Prostate gland (tissue), 2 donors: ENCODE results near the gene CDH5. TPM values are rescaled to one million over a fixed set of nuclear protein-coding genes. Genes with fewer than 3 reads are reported as not detected.

Source experiments
- DNase-seq: peaks from one replicate; pipeline ENCODE4 v3.0.0-alpha.2; 2019; ENCODE audit warnings: low spot score
- H3K27ac ChIP-seq, 2 donors: fragments of 200-600 bp; sonication (generic); 2 replicates each; pipeline ENCODE4 v1.5.1; 2017 to 2019
- H3K27me3 ChIP-seq: fragments of 200-600 bp; sonication (generic); replicated peaks from 2 replicates; pipeline ENCODE4 v1.5.1; 2019; ENCODE audit not compliant: insufficient read depth
- H3K36me3 ChIP-seq, 2 donors: fragments of 200-600 bp; sonication (generic); 1 replicate in 1 of 2; 2 replicates in 1 of 2; pipeline versions ENCODE4 v1.5.1 to v1.8.1; 2017 to 2019
- H3K4me1 ChIP-seq: fragments of 200-600 bp; sonication (generic); replicated peaks from 2 replicates; pipeline ENCODE4 v1.5.1; 2019
- H3K4me3 ChIP-seq, 2 donors: fragments of 200-600 bp; sonication (generic); 2 replicates each; pipeline ENCODE4 v1.5.1; 2017 to 2019
- H3K9me3 ChIP-seq: fragments of 200-600 bp; sonication (generic); 2 replicates; pipeline ENCODE4 v1.5.1; 2017
- POLR2A ChIP-seq: fragments of 450-650 bp; IDR thresholded peaks from one replicate; pipeline ENCODE4 v1.6.1; 2016; ENCODE audit warnings: antibody characterized with exemption, mild to moderate bottlenecking
- POLR2AphosphoS5 ChIP-seq: sonication (generic); formaldehyde crosslinking; IDR thresholded peaks from one replicate; pipeline ENCODE4 v1.6.1; 2017; ENCODE audit warnings: antibody characterized with exemption
- WGBS: methylation state at CpG from one replicate; pipeline ENCODE4 v1.1.5; 2018; 5-methylcytosine and 5-hydroxymethylcytosine counted together
- intact Hi-C: fragments of 100-400 bp; cut with DNase I; formaldehyde crosslinking; loops from one replicate; pipeline ENCODE4 v1.14.2; 2022
- total RNA-seq, 2 donors: library from RNA; depleted of rRNA; stranded (reverse); fragments of >200 nt; gene quantifications; one replicate each; pipeline ENCODE4 v1.1.0, GENCODE V29; 2016
- TF ChIP-seq, protein P1 (sequence below), 4 experiments: fragments of 200-600 bp in 2 of 4; fragments of 450-650 bp in 2 of 4; sonication (generic) in 2 of 4; IDR thresholded peaks; 1 replicate in 3 of 4; 2 replicates in 1 of 4; pipeline ENCODE4 v1.5.1; 2016 to 2019; ENCODE audit warnings: antibody characterized with exemption in 4 of 4, mild to moderate bottlenecking in 2 of 4, moderate library complexity in 2 of 4

CDH5 gene
- total RNA-seq, 2 donors from 2014 or later, result 8.0 to 20.8 TPM

DNA sequence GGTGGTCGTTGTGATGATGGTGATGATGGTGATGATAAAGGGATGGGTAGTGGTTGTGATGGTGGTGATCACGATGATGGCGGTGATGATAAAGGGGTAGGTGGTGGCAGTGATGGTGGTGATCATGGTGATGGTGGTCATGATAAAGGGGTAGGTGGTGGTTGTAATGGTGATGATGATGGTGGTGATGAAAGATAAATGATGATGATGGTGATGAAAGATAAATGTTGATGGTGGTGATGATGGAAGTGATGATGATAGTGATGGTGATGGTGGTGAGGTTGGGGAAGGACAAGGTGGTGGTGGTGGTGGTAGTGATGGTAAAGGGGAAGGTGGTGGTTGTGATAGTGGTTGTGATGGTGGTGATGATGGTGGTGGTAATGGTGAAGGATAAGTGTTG is 13.9 kb downstream of the CDH5 start:
- Histone ChIP-seq H3K27me3 (no peaks in the 10 kb centered on the region), H3K4me3 (no peak overlapping the region), H3K9me3 (no peaks in the 10 kb centered on the region), H3K36me3 (no peaks in the 10 kb centered on the region), H3K4me1 (no peaks in the 10 kb centered on the region), H3K27ac (no peak overlapping the region)
- WGBS, result 59% methylated on average over 3 of the region's 3 CpGs
- intact Hi-C loops, result no loop called here
- TF ChIP-seq, protein P1, sequence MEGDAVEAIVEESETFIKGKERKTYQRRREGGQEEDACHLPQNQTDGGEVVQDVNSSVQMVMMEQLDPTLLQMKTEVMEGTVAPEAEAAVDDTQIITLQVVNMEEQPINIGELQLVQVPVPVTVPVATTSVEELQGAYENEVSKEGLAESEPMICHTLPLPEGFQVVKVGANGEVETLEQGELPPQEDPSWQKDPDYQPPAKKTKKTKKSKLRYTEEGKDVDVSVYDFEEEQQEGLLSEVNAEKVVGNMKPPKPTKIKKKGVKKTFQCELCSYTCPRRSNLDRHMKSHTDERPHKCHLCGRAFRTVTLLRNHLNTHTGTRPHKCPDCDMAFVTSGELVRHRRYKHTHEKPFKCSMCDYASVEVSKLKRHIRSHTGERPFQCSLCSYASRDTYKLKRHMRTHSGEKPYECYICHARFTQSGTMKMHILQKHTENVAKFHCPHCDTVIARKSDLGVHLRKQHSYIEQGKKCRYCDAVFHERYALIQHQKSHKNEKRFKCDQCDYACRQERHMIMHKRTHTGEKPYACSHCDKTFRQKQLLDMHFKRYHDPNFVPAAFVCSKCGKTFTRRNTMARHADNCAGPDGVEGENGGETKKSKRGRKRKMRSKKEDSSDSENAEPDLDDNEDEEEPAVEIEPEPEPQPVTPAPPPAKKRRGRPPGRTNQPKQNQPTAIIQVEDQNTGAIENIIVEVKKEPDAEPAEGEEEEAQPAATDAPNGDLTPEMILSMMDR (IDR thresholded peaks at IDR 0.05), result no peak
- no peak for TF ChIP-seq POLR2AphosphoS5
- TF ChIP-seq POLR2A, result no peak
- DNase-seq, result no peak

DNA sequence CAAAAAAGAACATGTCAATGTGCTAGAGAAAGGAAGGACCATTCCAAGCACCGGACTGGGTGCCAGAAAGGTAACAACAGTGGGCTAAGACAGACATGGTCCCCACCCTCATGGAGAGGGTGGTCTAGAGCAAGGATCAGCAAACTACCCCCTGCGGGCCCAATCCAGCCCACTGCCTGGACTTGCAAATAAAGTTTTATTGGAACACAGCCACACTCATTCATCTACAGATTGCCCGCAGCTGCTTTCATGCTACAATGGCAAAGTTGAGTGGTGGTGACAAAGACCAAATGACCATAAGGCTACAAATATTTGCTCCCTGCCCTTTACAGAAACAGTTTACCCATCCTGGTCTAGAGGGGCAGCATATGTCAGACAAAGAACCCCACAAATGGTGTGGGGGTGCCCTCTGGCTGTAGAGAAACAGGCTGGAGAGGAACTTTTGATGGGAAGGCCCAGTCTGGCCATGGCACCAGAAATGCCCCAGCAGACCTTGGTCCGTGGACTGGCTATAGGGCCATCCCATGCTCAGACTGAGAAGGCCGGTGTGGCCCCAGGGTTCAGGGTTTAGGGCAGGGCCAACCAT is 15.2 kb downstream of the CDH5 start:
- Histone ChIP-seq H3K27ac (no peak overlapping the region), H3K4me1 (no peaks in the 10 kb centered on the region), H3K36me3 (no peaks in the 10 kb centered on the region), H3K4me3 (no peak overlapping the region), H3K9me3 (no peaks in the 10 kb centered on the region), H3K27me3 (no peaks in the 10 kb centered on the region)
- no peak for DNase-seq
- intact Hi-C loops, result no loop called here
- no peak for TF ChIP-seq POLR2AphosphoS5
- no peak for TF ChIP-seq POLR2A
- TF ChIP-seq, protein P1 (IDR thresholded peaks at IDR 0.05), result no peak
- WGBS, result 92% methylated on average over 5 of the region's 5 CpGs

DNA sequence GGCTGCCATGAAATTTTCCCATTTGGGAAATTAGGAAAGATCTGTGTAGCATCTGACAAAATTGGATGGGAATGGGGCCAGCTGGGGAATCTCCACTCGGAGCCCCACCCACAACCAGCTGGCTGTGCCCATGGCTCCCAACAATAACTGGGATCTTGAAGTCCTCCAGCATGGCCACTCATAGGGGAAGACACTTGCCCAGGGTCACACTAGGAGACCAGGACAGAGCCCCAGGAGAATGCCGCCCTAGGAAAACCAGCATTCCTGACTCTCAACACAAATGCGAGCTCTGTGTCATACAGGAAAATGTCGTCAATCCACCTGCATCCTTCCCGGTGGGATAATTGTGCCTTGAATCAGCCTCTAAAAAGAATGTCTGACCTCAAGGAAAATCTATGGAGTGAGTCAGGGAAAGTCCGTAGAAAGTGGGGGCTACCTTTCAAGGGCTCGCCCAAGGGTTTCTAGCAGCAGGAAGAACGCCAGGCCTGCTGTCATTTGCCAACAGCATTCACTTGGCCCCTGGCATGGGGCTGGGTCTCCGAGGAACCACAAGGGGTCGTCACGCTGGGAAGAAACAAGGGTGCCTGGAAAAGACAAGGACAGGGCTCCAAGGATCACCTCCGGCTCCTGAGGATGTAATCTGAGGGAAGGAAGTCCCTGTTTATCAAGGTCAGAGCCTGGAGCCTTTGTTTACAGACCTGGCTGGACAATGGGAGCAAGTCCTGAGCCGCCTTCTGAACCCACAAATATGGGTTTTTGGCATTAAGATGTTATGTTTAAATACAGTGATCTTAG is 15.9 kb downstream of the CDH5 start:
- no peak for TF ChIP-seq POLR2A
- no peak for TF ChIP-seq POLR2AphosphoS5
- TF ChIP-seq, protein P1 (IDR thresholded peaks at IDR 0.05), result no peak
- WGBS, result 77% methylated on average over 13 of the region's 13 CpGs
- Histone ChIP-seq H3K4me1 (no peaks in the 10 kb centered on the region), H3K4me3 (no peak overlapping the region), H3K27ac (no peak overlapping the region), H3K36me3 (no peaks in the 10 kb centered on the region), H3K27me3 (no peaks in the 10 kb centered on the region), H3K9me3 (no peaks in the 10 kb centered on the region)
- intact Hi-C loops, result no loop called here
- DNase-seq, result no peak

DNA sequence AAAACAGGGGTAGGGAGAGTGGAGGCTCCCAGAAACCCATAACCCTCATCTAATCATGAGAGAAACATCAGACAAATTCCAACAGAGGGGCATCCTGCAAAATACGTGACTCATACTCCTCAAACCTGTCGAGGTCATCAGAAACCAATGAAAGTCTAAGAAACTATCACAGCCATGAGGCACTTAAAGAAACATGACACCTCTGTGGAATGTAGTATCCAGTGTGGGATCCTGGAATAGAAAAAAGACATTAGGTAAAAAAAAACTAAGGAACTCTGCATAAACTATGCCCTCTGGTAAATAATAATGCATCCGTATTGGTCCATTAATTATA is 16.4 kb downstream of the CDH5 start:
- no peaks in the 10 kb centered on the region for H3K9me3 ChIP-seq
- H3K36me3 ChIP-seq, result no peaks in the 10 kb centered on the region
- no peaks in the 10 kb centered on the region for H3K4me1 ChIP-seq
- H3K27ac ChIP-seq, result no peak overlapping the region
- intact Hi-C loops, result no loop called here
- no peak for DNase-seq
- TF ChIP-seq POLR2A (no peak), POLR2AphosphoS5 (no peak)
- TF ChIP-seq, protein P1 (IDR thresholded peaks at IDR 0.05), result no peak
- no peak overlapping the region for H3K4me3 ChIP-seq
- WGBS, result 44% methylated on average over 3 of the region's 3 CpGs
- no peaks in the 10 kb centered on the region for H3K27me3 ChIP-seq

DNA sequence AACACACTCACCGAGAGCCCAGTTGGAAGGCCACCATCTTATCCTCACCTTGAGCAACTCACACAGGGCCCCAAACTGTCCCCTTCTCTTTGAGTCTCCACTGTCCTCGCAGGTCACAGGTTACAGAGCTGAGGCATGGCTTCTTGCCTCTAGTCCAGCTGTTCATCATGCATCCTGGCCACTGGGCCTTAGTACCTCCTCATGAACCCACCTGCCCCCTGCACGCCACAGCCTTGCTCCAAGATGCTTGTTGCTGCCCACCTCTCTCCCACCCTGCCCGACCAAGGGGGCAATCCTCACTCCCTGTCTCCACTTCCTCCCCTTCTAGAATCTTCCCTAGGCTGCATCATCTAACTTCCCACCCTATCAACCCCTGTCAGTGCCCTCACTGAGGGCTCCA is 17.1 kb downstream of the CDH5 start:
- H3K27ac ChIP-seq, result no peak overlapping the region
- intact Hi-C loops, result no loop called here
- H3K27me3 ChIP-seq, result no peaks in the 10 kb centered on the region
- no peaks in the 10 kb centered on the region for H3K36me3 ChIP-seq
- H3K4me3 ChIP-seq, result no peak overlapping the region
- H3K4me1 ChIP-seq, result no peaks in the 10 kb centered on the region
- TF ChIP-seq POLR2AphosphoS5 (no peak), POLR2A (no peak)
- TF ChIP-seq, protein P1 (IDR thresholded peaks at IDR 0.05), result no peak
- no peak for DNase-seq
- no peaks in the 10 kb centered on the region for H3K9me3 ChIP-seq
- WGBS, result 95% methylated on average over 4 of the region's 4 CpGs
